Neural crest cell (in vitro differentiated cells): Measurements from ENCODE around the gene CHKA. TPM values are rescaled to one million over a fixed set of nuclear protein-coding genes. Genes with fewer than 3 reads are reported as not detected.

Source experiments
- DNase-seq: peaks from one replicate; pipeline ENCODE4 v3.0.0; 2021; ENCODE audit warnings: low read depth, mixed read lengths, low spot score
- H3K27ac Mint-ChIP-seq: one replicate; pipeline ENCODE4 v1.8.0; 2021; ENCODE audit warnings: mild to moderate bottlenecking, mixed read lengths; ENCODE audit not compliant: unreplicated experiment
- H3K27me3 Mint-ChIP-seq: 2 replicates; pipeline ENCODE4 v1.8.0; 2021; ENCODE audit warnings: low read depth, mild to moderate bottlenecking, mixed read lengths
- H3K36me3 Mint-ChIP-seq: 2 replicates; pipeline ENCODE4 v1.8.0; 2021; ENCODE audit warnings: low read depth, mild to moderate bottlenecking, mixed read lengths
- H3K4me1 Mint-ChIP-seq: 2 replicates; pipeline ENCODE4 v1.8.0; 2021; ENCODE audit warnings: mixed read lengths
- H3K4me3 Mint-ChIP-seq: one replicate; pipeline ENCODE4 v1.8.0; 2021; ENCODE audit warnings: mild to moderate bottlenecking, mixed read lengths
- H3K9me3 Mint-ChIP-seq: 2 replicates; pipeline ENCODE4 v1.8.0; 2021; ENCODE audit warnings: mixed read lengths
- total RNA-seq: library from RNA; stranded (reverse); gene quantifications from 2 replicates; pipeline ENCODE4 v1.2.1, GENCODE V29; 2021
- TF ChIP-seq, protein P1 (sequence below): fragments of 200-600 bp; sonication (generic); conservative IDR thresholded peaks from 2 replicates; pipeline ENCODE4 v1.5.0; 2021; ENCODE audit warnings: antibody characterized with exemption, mild to moderate bottlenecking

The CHKA gene
- total RNA-seq, 1 donor from 2014 or later: 44.2 TPM

DNA sequence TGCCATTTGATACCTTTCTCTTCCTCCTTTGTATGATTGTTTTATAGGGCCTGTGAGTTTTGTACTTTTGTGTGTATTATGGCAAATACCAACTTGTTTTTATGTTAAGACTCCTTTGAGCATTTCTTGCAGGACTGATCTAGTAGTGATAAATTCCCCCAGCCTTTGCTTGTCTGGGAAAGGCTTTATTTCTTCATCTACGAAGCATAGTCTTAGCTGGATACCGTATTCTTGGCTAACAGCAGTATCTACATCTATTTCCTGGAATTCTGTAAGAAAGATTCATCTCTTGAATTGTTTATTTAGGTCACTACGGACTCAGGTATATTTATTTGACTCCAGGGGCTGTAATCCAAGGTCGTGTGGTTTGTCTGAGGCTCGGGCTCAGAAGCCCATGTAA, 96.7 kb downstream of the CHKA start:
- peaks cover 5% of the 10 kb centered on the region for H3K9me3 Mint-ChIP-seq
- no peak overlapping the region for H3K4me3 Mint-ChIP-seq
- H3K27ac Mint-ChIP-seq: no peak overlapping the region
- TF ChIP-seq, protein P1, sequence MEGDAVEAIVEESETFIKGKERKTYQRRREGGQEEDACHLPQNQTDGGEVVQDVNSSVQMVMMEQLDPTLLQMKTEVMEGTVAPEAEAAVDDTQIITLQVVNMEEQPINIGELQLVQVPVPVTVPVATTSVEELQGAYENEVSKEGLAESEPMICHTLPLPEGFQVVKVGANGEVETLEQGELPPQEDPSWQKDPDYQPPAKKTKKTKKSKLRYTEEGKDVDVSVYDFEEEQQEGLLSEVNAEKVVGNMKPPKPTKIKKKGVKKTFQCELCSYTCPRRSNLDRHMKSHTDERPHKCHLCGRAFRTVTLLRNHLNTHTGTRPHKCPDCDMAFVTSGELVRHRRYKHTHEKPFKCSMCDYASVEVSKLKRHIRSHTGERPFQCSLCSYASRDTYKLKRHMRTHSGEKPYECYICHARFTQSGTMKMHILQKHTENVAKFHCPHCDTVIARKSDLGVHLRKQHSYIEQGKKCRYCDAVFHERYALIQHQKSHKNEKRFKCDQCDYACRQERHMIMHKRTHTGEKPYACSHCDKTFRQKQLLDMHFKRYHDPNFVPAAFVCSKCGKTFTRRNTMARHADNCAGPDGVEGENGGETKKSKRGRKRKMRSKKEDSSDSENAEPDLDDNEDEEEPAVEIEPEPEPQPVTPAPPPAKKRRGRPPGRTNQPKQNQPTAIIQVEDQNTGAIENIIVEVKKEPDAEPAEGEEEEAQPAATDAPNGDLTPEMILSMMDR: no peak
- H3K36me3 Mint-ChIP-seq: peaks cover 9% of the 10 kb centered on the region
- peaks cover 16% of the 10 kb centered on the region for H3K4me1 Mint-ChIP-seq
- no peak for DNase-seq
- H3K27me3 Mint-ChIP-seq: no peaks in the 10 kb centered on the region

DNA sequence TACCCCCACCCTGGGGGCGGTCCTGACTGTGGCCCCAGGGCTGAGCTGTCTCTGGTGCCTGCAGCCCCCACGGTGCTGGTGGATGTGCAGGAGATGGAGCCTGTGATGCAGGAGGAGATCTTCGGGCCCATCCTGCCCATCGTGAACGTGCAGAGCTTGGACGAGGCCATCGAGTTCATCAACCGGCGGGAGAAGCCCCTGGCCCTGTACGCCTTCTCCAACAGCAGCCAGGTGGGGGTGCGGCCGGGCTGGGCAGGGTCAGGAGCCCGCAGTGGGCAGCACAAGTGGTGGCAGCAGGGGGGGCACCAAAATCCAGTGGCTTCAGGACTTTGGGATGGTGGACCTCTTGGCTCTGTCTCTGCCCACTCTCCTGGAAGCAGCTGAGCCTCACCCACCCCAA, 98.7 kb downstream of the CHKA start:
- Mint-ChIP-seq H3K4me1 (peaks cover 16% of the 10 kb centered on the region), H3K27me3 (no peaks in the 10 kb centered on the region), H3K36me3 (peaks cover 9% of the 10 kb centered on the region), H3K27ac (no peak overlapping the region), H3K9me3 (peaks cover 5% of the 10 kb centered on the region), H3K4me3 (no peak overlapping the region)
- DNase-seq: no peak
- TF ChIP-seq, protein P1: no peak

DNA sequence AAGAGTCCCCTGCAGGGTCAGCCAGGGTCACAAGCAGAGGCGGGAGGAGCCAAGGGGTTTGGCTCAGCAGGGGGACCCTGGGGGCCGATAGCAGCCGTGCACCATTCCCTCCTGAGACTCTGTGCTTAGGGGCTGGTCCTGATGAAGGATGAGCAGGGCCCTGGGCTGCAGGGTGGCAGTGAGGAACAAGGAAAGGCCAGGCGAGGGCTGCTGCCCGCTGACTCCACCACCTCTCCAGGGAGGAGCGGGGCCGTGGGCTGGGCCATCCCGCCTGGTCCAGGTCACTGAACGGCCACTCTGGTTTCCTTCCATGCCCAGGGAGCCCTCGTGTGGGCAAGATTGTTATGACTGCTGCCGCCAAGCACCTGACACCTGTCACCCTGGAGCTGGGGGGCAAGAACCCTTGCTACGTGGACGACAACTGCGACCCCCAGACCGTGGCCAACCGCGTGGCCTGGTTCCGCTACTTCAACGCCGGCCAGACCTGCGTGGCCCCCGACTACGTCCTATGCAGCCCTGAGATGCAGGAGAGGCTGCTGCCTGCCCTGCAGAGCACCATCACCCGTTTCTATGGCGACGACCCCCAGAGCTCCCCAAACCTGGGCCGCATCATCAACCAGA, 99.9 kb downstream of the CHKA start:
- peaks cover 5% of the 10 kb centered on the region for H3K9me3 Mint-ChIP-seq
- TF ChIP-seq, protein P1: peak; percentile 32
- peaks cover 26% of the 10 kb centered on the region for H3K4me1 Mint-ChIP-seq
- no peak overlapping the region for H3K27ac Mint-ChIP-seq
- no peak overlapping the region for H3K4me3 Mint-ChIP-seq
- H3K27me3 Mint-ChIP-seq: no peaks in the 10 kb centered on the region
- no peak for DNase-seq
- H3K36me3 Mint-ChIP-seq: peaks cover 9% of the 10 kb centered on the region

DNA sequence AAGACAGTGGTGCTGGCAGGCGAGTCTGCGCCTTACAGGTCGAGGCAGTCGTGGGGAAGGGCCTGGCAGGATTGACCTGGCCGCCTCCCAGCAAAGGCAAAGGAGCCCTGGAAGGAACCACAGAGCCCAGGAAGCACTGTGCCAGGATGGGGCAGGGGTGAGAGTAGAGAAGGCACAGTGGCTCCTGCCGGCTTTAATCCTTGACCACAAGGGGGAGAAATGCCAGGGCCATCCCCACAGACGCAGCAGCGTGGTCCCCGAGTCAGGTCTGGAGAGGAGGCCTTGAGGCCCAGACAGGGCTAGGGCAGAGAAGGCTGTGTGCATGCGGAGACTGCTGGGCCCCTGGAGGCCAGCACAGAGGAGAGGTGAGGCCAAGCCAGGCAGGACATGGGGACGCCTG, 100.6 kb downstream of the CHKA start:
- H3K4me3 Mint-ChIP-seq: peak overlapping the region; percentile 7
- H3K27ac Mint-ChIP-seq: no peak overlapping the region
- peaks cover 5% of the 10 kb centered on the region for H3K9me3 Mint-ChIP-seq
- DNase-seq: no peak
- TF ChIP-seq, protein P1: peak; percentile 46
- peaks cover 9% of the 10 kb centered on the region for H3K36me3 Mint-ChIP-seq
- peaks cover 26% of the 10 kb centered on the region for H3K4me1 Mint-ChIP-seq
- H3K27me3 Mint-ChIP-seq: no peaks in the 10 kb centered on the region

DNA sequence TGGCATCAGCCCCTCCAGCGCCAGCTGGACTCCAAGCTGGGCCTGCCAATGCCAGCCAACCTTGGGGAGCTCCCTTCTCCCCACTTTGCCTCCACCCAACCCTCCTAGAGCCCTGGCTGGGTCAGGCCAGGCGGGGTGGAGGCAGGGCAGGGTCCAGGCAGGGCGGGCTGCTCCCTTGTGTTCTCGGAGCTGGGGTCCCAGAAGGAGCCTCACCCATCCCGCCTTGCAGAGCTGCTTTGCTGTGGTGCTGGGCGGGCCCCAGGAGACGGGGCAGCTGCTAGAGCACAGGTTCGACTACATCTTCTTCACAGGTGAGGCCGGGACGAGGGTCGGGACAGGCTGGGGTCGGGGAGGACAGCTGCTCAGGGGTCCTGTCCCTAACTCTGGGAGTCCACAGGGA, 101.7 kb downstream of the CHKA start:
- H3K9me3 Mint-ChIP-seq: no peaks in the 10 kb centered on the region
- no peak for DNase-seq
- TF ChIP-seq, protein P1: no peak
- H3K4me1 Mint-ChIP-seq: peaks cover 28% of the 10 kb centered on the region
- no peaks in the 10 kb centered on the region for H3K27me3 Mint-ChIP-seq
- H3K36me3 Mint-ChIP-seq: peaks cover 2% of the 10 kb centered on the region
- no peak overlapping the region for H3K4me3 Mint-ChIP-seq
- peak overlapping the region; percentile 35 for H3K27ac Mint-ChIP-seq
